ENCODE measurements around the gene SIAH1.

DNA sequence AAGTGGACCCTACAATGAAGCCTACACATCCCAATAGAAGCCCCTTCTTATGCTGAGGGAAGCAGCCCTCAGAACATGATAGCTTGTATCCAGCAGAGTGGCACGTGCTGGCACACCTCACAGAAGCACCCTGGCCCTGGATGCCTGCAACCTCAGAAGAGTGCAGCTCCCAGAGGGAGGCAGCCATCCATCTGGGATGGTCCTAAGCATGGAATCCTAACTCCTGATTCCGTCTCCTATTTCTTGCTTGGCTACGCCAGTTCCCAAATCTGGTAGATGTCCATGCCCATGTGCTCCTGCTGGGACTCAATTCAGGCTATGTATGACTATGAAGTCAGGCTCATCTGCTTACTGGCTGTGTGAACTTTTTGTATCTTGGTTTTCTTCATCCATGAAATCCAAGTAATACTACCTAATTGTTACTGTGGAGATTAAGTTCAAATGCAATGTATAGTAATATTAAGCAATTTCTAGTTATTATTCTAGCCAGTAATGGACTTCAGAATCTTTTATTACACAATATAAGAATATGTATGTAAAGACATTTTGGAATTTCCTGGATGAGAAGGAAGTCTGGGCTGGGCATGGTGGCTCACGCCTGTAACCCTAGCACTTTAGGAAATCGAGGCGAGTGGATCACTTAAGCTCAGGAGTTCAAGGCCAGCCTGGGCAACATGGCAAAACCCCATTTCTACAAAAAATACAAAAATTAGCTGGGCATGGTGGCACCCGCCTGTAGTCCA, 32.4 kb downstream of the SIAH1 start:
- TF ChIP-seq, protein P1, sequence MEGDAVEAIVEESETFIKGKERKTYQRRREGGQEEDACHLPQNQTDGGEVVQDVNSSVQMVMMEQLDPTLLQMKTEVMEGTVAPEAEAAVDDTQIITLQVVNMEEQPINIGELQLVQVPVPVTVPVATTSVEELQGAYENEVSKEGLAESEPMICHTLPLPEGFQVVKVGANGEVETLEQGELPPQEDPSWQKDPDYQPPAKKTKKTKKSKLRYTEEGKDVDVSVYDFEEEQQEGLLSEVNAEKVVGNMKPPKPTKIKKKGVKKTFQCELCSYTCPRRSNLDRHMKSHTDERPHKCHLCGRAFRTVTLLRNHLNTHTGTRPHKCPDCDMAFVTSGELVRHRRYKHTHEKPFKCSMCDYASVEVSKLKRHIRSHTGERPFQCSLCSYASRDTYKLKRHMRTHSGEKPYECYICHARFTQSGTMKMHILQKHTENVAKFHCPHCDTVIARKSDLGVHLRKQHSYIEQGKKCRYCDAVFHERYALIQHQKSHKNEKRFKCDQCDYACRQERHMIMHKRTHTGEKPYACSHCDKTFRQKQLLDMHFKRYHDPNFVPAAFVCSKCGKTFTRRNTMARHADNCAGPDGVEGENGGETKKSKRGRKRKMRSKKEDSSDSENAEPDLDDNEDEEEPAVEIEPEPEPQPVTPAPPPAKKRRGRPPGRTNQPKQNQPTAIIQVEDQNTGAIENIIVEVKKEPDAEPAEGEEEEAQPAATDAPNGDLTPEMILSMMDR (tag by site-specific recombination; IDR thresholded peaks at IDR 0.05), result no peak
- TF ChIP-seq ZEB2 (tag by site-specific recombination; IDR thresholded peaks at IDR 0.05) (no peak), GLIS1 (tag by site-specific recombination; IDR thresholded peaks at IDR 0.05) (no peak), HOXA7 (CRISPR knock-in tag; IDR thresholded peaks at IDR 0.05; ENCODE audit: borderline replicate concordance) (no peak)
